Ovary (tissue), 3 donors: ENCODE data around the gene ARSD.

Source experiments
- EP300 ChIP-seq: sonication (generic); formaldehyde crosslinking; IDR thresholded peaks from one replicate; pipeline ENCODE4 v1.6.1; 2017; ENCODE audit warnings: antibody characterized with exemption
- POLR2A ChIP-seq: fragments of 450-650 bp; IDR thresholded peaks from one replicate; pipeline ENCODE4 v1.6.1; 2017; ENCODE audit warnings: antibody characterized with exemption, mild to moderate bottlenecking, moderate library complexity
- TF ChIP-seq, protein P1 (sequence below), 3 donors: fragments of 450-650 bp in 2 of 3; fragments of 200-600 bp in 1 of 3; IDR thresholded peaks; one replicate each; pipeline versions ENCODE4 v1.5.1 to v1.8.0; 2016 to 2022; ENCODE audit warnings: antibody characterized with exemption in 3 of 3, mild to moderate bottlenecking in 1 of 3
- donor health status: DM: no; HTN: no; CAD: no.

- TF ChIP-seq, protein P1, sequence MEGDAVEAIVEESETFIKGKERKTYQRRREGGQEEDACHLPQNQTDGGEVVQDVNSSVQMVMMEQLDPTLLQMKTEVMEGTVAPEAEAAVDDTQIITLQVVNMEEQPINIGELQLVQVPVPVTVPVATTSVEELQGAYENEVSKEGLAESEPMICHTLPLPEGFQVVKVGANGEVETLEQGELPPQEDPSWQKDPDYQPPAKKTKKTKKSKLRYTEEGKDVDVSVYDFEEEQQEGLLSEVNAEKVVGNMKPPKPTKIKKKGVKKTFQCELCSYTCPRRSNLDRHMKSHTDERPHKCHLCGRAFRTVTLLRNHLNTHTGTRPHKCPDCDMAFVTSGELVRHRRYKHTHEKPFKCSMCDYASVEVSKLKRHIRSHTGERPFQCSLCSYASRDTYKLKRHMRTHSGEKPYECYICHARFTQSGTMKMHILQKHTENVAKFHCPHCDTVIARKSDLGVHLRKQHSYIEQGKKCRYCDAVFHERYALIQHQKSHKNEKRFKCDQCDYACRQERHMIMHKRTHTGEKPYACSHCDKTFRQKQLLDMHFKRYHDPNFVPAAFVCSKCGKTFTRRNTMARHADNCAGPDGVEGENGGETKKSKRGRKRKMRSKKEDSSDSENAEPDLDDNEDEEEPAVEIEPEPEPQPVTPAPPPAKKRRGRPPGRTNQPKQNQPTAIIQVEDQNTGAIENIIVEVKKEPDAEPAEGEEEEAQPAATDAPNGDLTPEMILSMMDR (IDR thresholded peaks at IDR 0.05), result no peak
- TF ChIP-seq POLR2A (no peak), EP300 (no peak)
Observed at GRCh38 chrX:2921750-2922149, 7.4 kb downstream of the ARSD start.
